LNCaP clone FGC (cell line): ENCODE measurements around the gene C3orf18.

Source experiments
- DNase-seq: peaks from one replicate; pipeline ENCODE4 v3.0.0-alpha.2; 2011; ENCODE audit warnings: low read depth
- H3K4me3 ChIP-seq: 2 replicates; pipeline ENCODE4 v1.5.1; 2011; ENCODE audit warnings: mild to moderate bottlenecking, low read depth, low read length, control low read depth
- CTCF ChIP-seq: IDR thresholded peaks from 2 replicates; pipeline ENCODE4 v1.5.1; 2012; ENCODE audit warnings: mild to moderate bottlenecking; ENCODE audit not compliant: control insufficient read depth, insufficient read depth; ENCODE audit errors: extremely low read depth

The C3orf18 gene

GRCh38 chr3:50585919-50586762, 18.6 kb upstream of the C3orf18 start:
- TF ChIP-seq CTCF = no peak
- H3K4me3 ChIP-seq = no peak overlapping the region
- DNase-seq = no peak

GRCh38 chr3:50584391-50584790, 16.8 kb upstream of the C3orf18 start:
- no peak for TF ChIP-seq CTCF
- DNase-seq = no peak
- no peak overlapping the region for H3K4me3 ChIP-seq

GRCh38 chr3:50583897-50584296, 16.4 kb upstream of the C3orf18 start:
- no peak overlapping the region for H3K4me3 ChIP-seq
- no peak for DNase-seq
- no peak for TF ChIP-seq CTCF

- TF ChIP-seq CTCF = no peak
Observed at GRCh38 chr3:50582083-50582482, 14.5 kb upstream of the C3orf18 start.

GRCh38 chr3:50581459-50581842, 13.9 kb upstream of the C3orf18 start:
- TF ChIP-seq CTCF = no peak
- DNase-seq = no peak

More at GRCh38 chr3:50582083-50582482, 14.5 kb upstream of the C3orf18 start:
- no peak for DNase-seq
- H3K4me3 ChIP-seq = no peak overlapping the region

GRCh38 chr3:50580683-50581458, 13.3 kb upstream of the C3orf18 start:
- no peak for TF ChIP-seq CTCF
- DNase-seq = no peak
- no peak overlapping the region for H3K4me3 ChIP-seq

More at GRCh38 chr3:50581459-50581842, 13.9 kb upstream of the C3orf18 start:
- H3K4me3 ChIP-seq = no peak overlapping the region
